ENCODE data around the gene YAP1. TPM values are rescaled to one million over a fixed set of nuclear protein-coding genes. Genes with fewer than 3 reads are reported as not detected.

YAP1 gene
- total and polyA plus RNA-seq, 8 donors, result 22.0 to 400 (median 64.4) TPM

GRCh38 chr11:102064316-102064715, 45.9 kb upstream of the YAP1 start:
- H3K27me3 ChIP-seq, result no peaks in the 10 kb centered on the region
- H3K36me3 ChIP-seq, result no peaks in the 10 kb centered on the region
- no peak for DNase-seq
- 78 to 96% (median 91%) methylated on average over 2 of the region's 2 CpGs for WGBS, 5 donors
- H3K9me3 ChIP-seq, result no peaks in the 10 kb centered on the region
- H3K27ac ChIP-seq, result no peak overlapping the region
- intact Hi-C loops (cut with DNase I; ENCODE audit: low total_unique reads), result no loop called here
- no peaks in the 10 kb centered on the region for H3K4me1 ChIP-seq
- no peak overlapping the region for H3K4me3 ChIP-seq
- TF ChIP-seq POLR2AphosphoS5 (IDR thresholded peaks at IDR 0.05) (no peak), CTCF (IDR thresholded peaks at IDR 0.05) (no peak), POLR2A (IDR thresholded peaks at IDR 0.05) (no peak), EP300 (IDR thresholded peaks at IDR 0.05) (no peak)

GRCh38 chr11:102070766-102071165, 39.5 kb upstream of the YAP1 start:
- Histone ChIP-seq H3K36me3 (no peaks in the 10 kb centered on the region), H3K9me3 (peaks cover 6 to 29% (median 21%) of the 10 kb centered on the region in 4 donors), H3K4me1 (no peaks in the 10 kb centered on the region), H3K4me3 (no peak overlapping the region), H3K27me3 (no peaks in the 10 kb centered on the region), H3K27ac (no peak overlapping the region)
- no peak for TF ChIP-seq POLR2AphosphoS5 (IDR thresholded peaks at IDR 0.05)
- no peak for TF ChIP-seq POLR2A (IDR thresholded peaks at IDR 0.05)
- TF ChIP-seq CTCF (IDR thresholded peaks at IDR 0.05), result no peak
- TF ChIP-seq EP300 (IDR thresholded peaks at IDR 0.05), result no peak
- WGBS, 5 donors, result 0 to 46% (median 4%) methylated on average over 1 of the region's 1 CpG
- DNase-seq, result no peak
- intact Hi-C loops (cut with DNase I; ENCODE audit: low total_unique reads), result no loop called here

GRCh38 chr11:102071497-102072472, 38.5 kb upstream of the YAP1 start:
- H3K36me3 ChIP-seq, result no peaks in the 10 kb centered on the region
- no peaks in the 10 kb centered on the region for H3K4me1 ChIP-seq
- 80 to 95% (median 81%) methylated on average over 1 of the region's 1 CpG for whole genome bisulfite sequencing, 5 donors
- TF ChIP-seq POLR2A (IDR thresholded peaks at IDR 0.05) (no peak), POLR2AphosphoS5 (IDR thresholded peaks at IDR 0.05) (no peak), CTCF (IDR thresholded peaks at IDR 0.05) (no peak), EP300 (IDR thresholded peaks at IDR 0.05) (no peak)
- H3K9me3 ChIP-seq, result peaks cover 6 to 29% (median 21%) of the 10 kb centered on the region in 4 donors
- intact Hi-C loops (cut with DNase I; ENCODE audit: low total_unique reads), result no loop called here
- H3K27ac ChIP-seq, result no peak overlapping the region
- no peak overlapping the region for H3K4me3 ChIP-seq
- H3K27me3 ChIP-seq, result no peaks in the 10 kb centered on the region
- no peak for DNase-seq

GRCh38 chr11:102073253-102073652, 37.0 kb upstream of the YAP1 start:
- intact Hi-C loops (cut with DNase I; ENCODE audit: low total_unique reads), result no loop called here
- H3K9me3 ChIP-seq, result peaks cover 6 to 29% (median 21%) of the 10 kb centered on the region in 4 donors
- H3K4me1 ChIP-seq, result no peaks in the 10 kb centered on the region
- no peak for DNase-seq
- no peak overlapping the region for H3K27ac ChIP-seq
- TF ChIP-seq POLR2AphosphoS5 (IDR thresholded peaks at IDR 0.05) (no peak), POLR2A (IDR thresholded peaks at IDR 0.05) (no peak), CTCF (IDR thresholded peaks at IDR 0.05) (no peak), EP300 (IDR thresholded peaks at IDR 0.05) (no peak)
- H3K27me3 ChIP-seq, result no peaks in the 10 kb centered on the region
- WGBS, 5 donors, result 86 to 100% (median 95%) methylated on average over 1 to 2 of the region's 2 CpGs
- no peak overlapping the region for H3K4me3 ChIP-seq
- H3K36me3 ChIP-seq, result no peaks in the 10 kb centered on the region
